Progenitor cell of endocrine pancreas (in vitro differentiated cells): ENCODE data around the gene DHTKD1. TPM values are rescaled to one million over a fixed set of nuclear protein-coding genes. Genes with fewer than 3 reads are reported as not detected.

Experiments used
- DNase-seq: peaks from one replicate; pipeline ENCODE4 v3.0.0; 2021; ENCODE audit warnings: low spot score; ENCODE audit not compliant: unreplicated experiment
- H3K27ac Mint-ChIP-seq: 2 replicates; pipeline ENCODE4 v1.8.0; 2021; ENCODE audit warnings: mild to moderate bottlenecking, moderate library complexity, mixed read lengths
- H3K27me3 Mint-ChIP-seq: 2 replicates; pipeline ENCODE4 v1.8.0; 2021; ENCODE audit warnings: mixed read lengths
- H3K36me3 Mint-ChIP-seq: 2 replicates; pipeline ENCODE4 v1.8.0; 2022; ENCODE audit warnings: mixed read lengths; ENCODE audit not compliant: insufficient read depth
- H3K4me1 Mint-ChIP-seq: 2 replicates; pipeline ENCODE4 v1.8.0; 2021; ENCODE audit warnings: low read depth, mixed read lengths
- H3K4me3 Mint-ChIP-seq: 2 replicates; pipeline ENCODE4 v1.8.0; 2021; ENCODE audit warnings: low read depth, mild to moderate bottlenecking, moderate library complexity, mixed read lengths
- H3K9me3 Mint-ChIP-seq: 2 replicates; pipeline ENCODE4 v1.8.0; 2021; ENCODE audit warnings: low read depth, mixed read lengths
- total RNA-seq: library from RNA; stranded (reverse); gene quantifications from 2 replicates; pipeline ENCODE4 v1.2.1, GENCODE V29; 2021
- TF ChIP-seq, protein P1 (sequence below): fragments of 200-600 bp; sonication (generic); IDR thresholded peaks from one replicate; pipeline ENCODE4 v1.5.0; 2021; ENCODE audit warnings: antibody characterized with exemption, mild to moderate bottlenecking; ENCODE audit not compliant: unreplicated experiment

DHTKD1 gene
- total RNA-seq, 1 donor from 2014 or later = 44.5 TPM

DNA sequence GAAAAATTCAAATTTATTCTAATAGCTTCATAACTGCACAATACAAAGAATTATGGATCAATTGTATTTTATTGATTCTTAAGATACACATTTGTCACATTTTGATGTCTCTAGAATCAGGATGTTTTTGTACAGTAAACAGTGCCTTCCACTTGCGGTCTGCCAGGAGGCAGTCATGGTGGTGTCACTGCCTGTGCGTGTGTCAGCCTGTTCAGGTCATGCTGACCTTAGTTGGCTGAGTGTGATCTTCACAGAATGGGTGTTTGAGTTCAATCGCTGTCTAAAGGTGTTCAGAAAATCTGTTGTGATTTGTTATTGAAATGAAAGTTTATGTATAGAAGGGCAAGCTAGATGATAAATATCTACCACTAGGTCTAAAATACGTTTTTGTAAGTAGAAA is 81.4 kb downstream of the DHTKD1 start:
- TF ChIP-seq, protein P1, sequence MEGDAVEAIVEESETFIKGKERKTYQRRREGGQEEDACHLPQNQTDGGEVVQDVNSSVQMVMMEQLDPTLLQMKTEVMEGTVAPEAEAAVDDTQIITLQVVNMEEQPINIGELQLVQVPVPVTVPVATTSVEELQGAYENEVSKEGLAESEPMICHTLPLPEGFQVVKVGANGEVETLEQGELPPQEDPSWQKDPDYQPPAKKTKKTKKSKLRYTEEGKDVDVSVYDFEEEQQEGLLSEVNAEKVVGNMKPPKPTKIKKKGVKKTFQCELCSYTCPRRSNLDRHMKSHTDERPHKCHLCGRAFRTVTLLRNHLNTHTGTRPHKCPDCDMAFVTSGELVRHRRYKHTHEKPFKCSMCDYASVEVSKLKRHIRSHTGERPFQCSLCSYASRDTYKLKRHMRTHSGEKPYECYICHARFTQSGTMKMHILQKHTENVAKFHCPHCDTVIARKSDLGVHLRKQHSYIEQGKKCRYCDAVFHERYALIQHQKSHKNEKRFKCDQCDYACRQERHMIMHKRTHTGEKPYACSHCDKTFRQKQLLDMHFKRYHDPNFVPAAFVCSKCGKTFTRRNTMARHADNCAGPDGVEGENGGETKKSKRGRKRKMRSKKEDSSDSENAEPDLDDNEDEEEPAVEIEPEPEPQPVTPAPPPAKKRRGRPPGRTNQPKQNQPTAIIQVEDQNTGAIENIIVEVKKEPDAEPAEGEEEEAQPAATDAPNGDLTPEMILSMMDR = no peak
- DNase-seq = no peak
- Mint-ChIP-seq H3K9me3 (no peaks in the 10 kb centered on the region), H3K27ac (no peak overlapping the region), H3K4me3 (no peak overlapping the region), H3K4me1 (no peaks in the 10 kb centered on the region), H3K36me3 (peaks cover 25% of the 10 kb centered on the region), H3K27me3 (no peaks in the 10 kb centered on the region)

DNA sequence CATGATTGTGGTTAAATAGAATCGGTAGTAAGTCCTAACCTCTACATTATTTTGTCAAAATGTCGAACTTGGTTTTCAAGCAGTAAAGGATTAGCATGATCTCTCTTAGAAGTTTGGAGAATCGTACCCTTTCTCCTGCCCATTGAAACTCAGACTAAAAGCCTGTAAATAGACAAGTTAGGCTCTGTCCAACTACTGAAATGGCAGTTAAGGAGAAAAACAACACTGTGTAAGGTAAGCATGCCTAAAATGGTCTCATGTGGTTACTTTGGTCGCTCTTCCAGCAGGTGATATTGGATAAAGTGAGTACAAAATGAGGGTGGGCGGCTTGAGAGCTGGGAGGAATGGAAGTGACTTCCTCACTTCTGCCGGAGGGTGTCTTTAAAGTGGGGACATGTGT is 85.8 kb downstream of the DHTKD1 start:
- Mint-ChIP-seq H3K4me3 (no peak overlapping the region), H3K9me3 (no peaks in the 10 kb centered on the region), H3K27me3 (no peaks in the 10 kb centered on the region), H3K4me1 (no peaks in the 10 kb centered on the region), H3K27ac (peak overlapping the region; percentile 59), H3K36me3 (peaks cover 24% of the 10 kb centered on the region)
- DNase-seq = no peak
- TF ChIP-seq, protein P1 = no peak

DNA sequence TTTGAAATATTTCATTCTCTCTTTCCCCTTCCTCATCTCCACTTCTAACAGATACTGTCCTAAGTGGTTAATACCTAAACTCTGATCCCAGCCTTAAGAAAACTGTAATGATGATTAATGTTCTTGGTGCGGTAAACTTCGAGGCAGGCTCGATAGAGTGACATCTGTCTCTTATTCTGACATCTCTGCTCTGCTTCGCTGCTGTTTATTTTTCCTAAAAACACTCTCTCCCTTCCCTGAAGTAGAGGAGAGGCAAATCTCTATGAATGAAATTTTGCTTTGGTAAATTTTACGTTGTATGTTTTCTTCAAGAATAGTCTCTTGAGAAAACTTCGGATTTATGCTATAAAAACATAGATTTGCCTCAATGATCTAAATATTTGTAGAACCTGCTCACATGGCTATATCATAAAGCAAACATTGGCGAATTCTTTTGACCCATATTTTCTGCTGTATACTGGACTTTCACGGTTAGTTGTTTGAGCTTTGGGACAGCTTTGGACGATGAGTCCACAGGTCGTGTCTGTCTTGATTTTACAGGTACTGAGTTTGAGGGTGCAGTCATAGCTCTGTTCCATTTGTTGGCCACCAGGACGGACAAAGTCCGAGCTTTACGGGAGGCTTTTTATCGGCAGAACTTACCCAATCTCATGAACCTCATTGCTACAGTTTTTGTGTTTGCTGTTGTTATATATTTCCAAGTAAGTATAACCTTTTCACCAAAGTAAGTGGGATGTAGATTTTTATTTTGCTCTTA is 87.8 kb downstream of the DHTKD1 start:
- Mint-ChIP-seq H3K36me3 (peaks cover 23% of the 10 kb centered on the region), H3K9me3 (no peaks in the 10 kb centered on the region), H3K27ac (no peak overlapping the region), H3K4me3 (no peak overlapping the region), H3K27me3 (no peaks in the 10 kb centered on the region), H3K4me1 (no peaks in the 10 kb centered on the region)
- DNase-seq = no peak
- TF ChIP-seq, protein P1 = no peak

DNA sequence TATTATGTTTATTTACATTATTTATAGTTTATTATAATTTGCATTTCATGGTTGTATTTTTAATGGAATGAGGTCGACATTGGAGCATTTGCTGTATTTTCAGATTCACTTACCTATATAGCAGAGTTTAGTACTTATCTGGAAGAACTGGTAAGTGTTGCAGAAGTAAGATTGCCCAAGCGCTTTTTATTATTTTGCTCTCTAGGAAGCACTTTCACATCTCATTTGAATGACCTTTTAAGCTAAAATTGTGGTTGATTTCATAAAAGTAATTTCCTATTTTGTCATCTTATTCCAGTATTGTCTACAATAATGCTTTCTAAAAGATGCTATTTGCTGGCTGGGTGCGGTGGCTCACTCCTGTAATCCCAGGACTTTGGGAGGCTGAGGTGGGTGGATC is 89.4 kb downstream of the DHTKD1 start:
- H3K4me3 Mint-ChIP-seq = no peak overlapping the region

DNA sequence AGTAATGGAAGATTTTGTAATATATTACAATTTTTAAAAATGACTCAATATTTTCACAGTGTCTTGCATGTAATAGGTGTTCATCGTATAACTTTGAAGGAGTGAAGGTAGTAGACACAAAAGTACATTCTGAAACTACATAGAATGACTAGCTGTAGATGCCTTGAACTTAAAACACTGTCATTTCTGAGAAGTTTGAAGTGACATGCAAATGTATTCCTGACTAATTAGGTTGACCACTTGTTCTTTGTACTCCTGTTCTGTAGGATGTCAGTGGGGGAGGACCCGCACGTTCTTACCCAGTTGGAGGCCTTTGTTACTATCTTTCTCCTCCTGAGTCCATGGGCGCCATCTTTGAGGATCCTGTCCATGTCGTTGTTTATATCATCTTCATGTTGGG is 91.9 kb downstream of the DHTKD1 start:
- no peaks in the 10 kb centered on the region for H3K4me1 Mint-ChIP-seq
- H3K4me3 Mint-ChIP-seq = no peak overlapping the region
- no peak for DNase-seq
- no peaks in the 10 kb centered on the region for H3K9me3 Mint-ChIP-seq
- H3K27me3 Mint-ChIP-seq = no peaks in the 10 kb centered on the region
- H3K27ac Mint-ChIP-seq = no peak overlapping the region
- peaks cover 22% of the 10 kb centered on the region for H3K36me3 Mint-ChIP-seq
- TF ChIP-seq, protein P1 = no peak

More for the DNA sequence above, 89.4 kb downstream of the DHTKD1 start:
- Mint-ChIP-seq H3K4me1 (no peaks in the 10 kb centered on the region), H3K9me3 (no peaks in the 10 kb centered on the region), H3K27me3 (no peaks in the 10 kb centered on the region), H3K27ac (no peak overlapping the region), H3K36me3 (peaks cover 20% of the 10 kb centered on the region)
- no peak for DNase-seq
- TF ChIP-seq, protein P1 = no peak
